ENCODE data around the gene ZFP90.
"Not testable (repeated sequence)": the region's sequence is repeated elsewhere in the genome, so short reads cannot be mapped to it uniquely, and the experiment has no call there.

Gene ZFP90

GRCh38 chr16:68538880-68539701 is at the start of gene ZFP90:
Gene ZFP90 (plus strand): TSS chr16:68539291. CDS start chr16:68539793, 502 bp downstream.
- peak; percentile 99 for DNase-seq (ENCODE audit: low spot score)

- no peak for DNase-seq (ENCODE audit: low spot score)
Measured at GRCh38 chr16:68490358-68490757, 48.7 kb upstream of the ZFP90 start.

GRCh38 chr16:68490829-68491575 is 48.1 kb upstream of the ZFP90 start:
- DNase-seq (ENCODE audit: low spot score) = peak; percentile 51

- no peak for DNase-seq (ENCODE audit: low spot score)
Measured at GRCh38 chr16:68491576-68491950, 47.5 kb upstream of the ZFP90 start.

- DNase-seq (ENCODE audit: low spot score) = no peak
Measured at GRCh38 chr16:68492151-68492542, 46.9 kb upstream of the ZFP90 start.

- no peak for DNase-seq (ENCODE audit: low spot score)
Measured at GRCh38 chr16:68492543-68493411, 46.3 kb upstream of the ZFP90 start.

- DNase-seq (ENCODE audit: low spot score) = no peak
Measured at GRCh38 chr16:68493412-68494070, 45.5 kb upstream of the ZFP90 start.

GRCh38 chr16:68494261-68494660 is 44.8 kb upstream of the ZFP90 start:
- not testable (repeated sequence) for DNase-seq (ENCODE audit: low spot score)

- DNase-seq (ENCODE audit: low spot score) = no peak
Measured at GRCh38 chr16:68496689-68497088, 42.4 kb upstream of the ZFP90 start.

GRCh38 chr16:68499006-68499405 is 40.1 kb upstream of the ZFP90 start:
- no peak for DNase-seq (ENCODE audit: low spot score)

GRCh38 chr16:68503334-68503733 is 35.8 kb upstream of the ZFP90 start:
- peak; percentile 44 for DNase-seq (ENCODE audit: low spot score)

GRCh38 chr16:68504066-68504465 is 35.0 kb upstream of the ZFP90 start:
- no peak for DNase-seq (ENCODE audit: low spot score)

GRCh38 chr16:68506331-68507053 is 32.6 kb upstream of the ZFP90 start:
- DNase-seq (ENCODE audit: low spot score) = peak; percentile 52

- no peak for DNase-seq (ENCODE audit: low spot score)
Measured at GRCh38 chr16:68508013-68508412, 31.1 kb upstream of the ZFP90 start.

- DNase-seq (ENCODE audit: low spot score) = no peak
Measured at GRCh38 chr16:68508641-68509240, 30.4 kb upstream of the ZFP90 start.

GRCh38 chr16:68509381-68509780 is 29.7 kb upstream of the ZFP90 start:
- no peak for DNase-seq (ENCODE audit: low spot score)

- DNase-seq (ENCODE audit: low spot score) = no peak
Measured at GRCh38 chr16:68510775-68511174, 28.3 kb upstream of the ZFP90 start.

- no peak for DNase-seq (ENCODE audit: low spot score)
Measured at GRCh38 chr16:68512183-68512582, 26.9 kb upstream of the ZFP90 start.

- DNase-seq (ENCODE audit: low spot score) = no peak
Measured at GRCh38 chr16:68512742-68513141, 26.3 kb upstream of the ZFP90 start.

GRCh38 chr16:68514511-68514910 is 24.6 kb upstream of the ZFP90 start:
- DNase-seq (ENCODE audit: low spot score) = no peak
